Measurements from ENCODE around the gene KDM1A.

KDM1A gene

GRCh38 chr1:23051290-23051909, 32.1 kb downstream of the KDM1A start:
- DNase-seq (ENCODE audit: low read depth): no peak
- TF ChIP-seq CTCF (IDR thresholded peaks at IDR 0.05; ENCODE audit: insufficient read depth, low read depth, low read length, missing control alignments): no peak
- H3K4me3 ChIP-seq (ENCODE audit: low read depth, low read length): no peak overlapping the region

GRCh38 chr1:23057301-23057700, 38.0 kb downstream of the KDM1A start:
- DNase-seq (ENCODE audit: low read depth): no peak
- H3K4me3 ChIP-seq (ENCODE audit: low read depth, low read length): no peak overlapping the region
- TF ChIP-seq CTCF (IDR thresholded peaks at IDR 0.05; ENCODE audit: insufficient read depth, low read depth, low read length, missing control alignments): no peak

GRCh38 chr1:23062271-23062670, 43.0 kb downstream of the KDM1A start:
- H3K4me3 ChIP-seq (ENCODE audit: low read depth, low read length): no peak overlapping the region
- no peak for TF ChIP-seq CTCF (IDR thresholded peaks at IDR 0.05; ENCODE audit: insufficient read depth, low read depth, low read length, missing control alignments)
- no peak for DNase-seq (ENCODE audit: low read depth)

- no peak for DNase-seq (ENCODE audit: low read depth)
- no peak for TF ChIP-seq CTCF (IDR thresholded peaks at IDR 0.05; ENCODE audit: insufficient read depth, low read depth, low read length, missing control alignments)
- no peak overlapping the region for H3K4me3 ChIP-seq (ENCODE audit: low read depth, low read length)
Observed at GRCh38 chr1:23065385-23065784, 46.1 kb downstream of the KDM1A start.

GRCh38 chr1:23066075-23066474, 46.8 kb downstream of the KDM1A start:
- TF ChIP-seq CTCF (IDR thresholded peaks at IDR 0.05; ENCODE audit: insufficient read depth, low read depth, low read length, missing control alignments): no peak
- no peak overlapping the region for H3K4me3 ChIP-seq (ENCODE audit: low read depth, low read length)
- no peak for DNase-seq (ENCODE audit: low read depth)

GRCh38 chr1:23069149-23069548, 49.9 kb downstream of the KDM1A start:
- H3K4me3 ChIP-seq (ENCODE audit: low read depth, low read length): no peak overlapping the region
- DNase-seq (ENCODE audit: low read depth): no peak
- no peak for TF ChIP-seq CTCF (IDR thresholded peaks at IDR 0.05; ENCODE audit: insufficient read depth, low read depth, low read length, missing control alignments)

GRCh38 chr1:23069675-23070074, 50.4 kb downstream of the KDM1A start:
- no peak for DNase-seq (ENCODE audit: low read depth)
- H3K4me3 ChIP-seq (ENCODE audit: low read depth, low read length): no peak overlapping the region
- no peak for TF ChIP-seq CTCF (IDR thresholded peaks at IDR 0.05; ENCODE audit: insufficient read depth, low read depth, low read length, missing control alignments)
